ENCODE measurements around the gene ZNF789.
"Not testable (repeated sequence)": the region's sequence is repeated elsewhere in the genome, so short reads cannot be mapped to it uniquely, and the experiment has no call there.

ZNF789 gene

DNA sequence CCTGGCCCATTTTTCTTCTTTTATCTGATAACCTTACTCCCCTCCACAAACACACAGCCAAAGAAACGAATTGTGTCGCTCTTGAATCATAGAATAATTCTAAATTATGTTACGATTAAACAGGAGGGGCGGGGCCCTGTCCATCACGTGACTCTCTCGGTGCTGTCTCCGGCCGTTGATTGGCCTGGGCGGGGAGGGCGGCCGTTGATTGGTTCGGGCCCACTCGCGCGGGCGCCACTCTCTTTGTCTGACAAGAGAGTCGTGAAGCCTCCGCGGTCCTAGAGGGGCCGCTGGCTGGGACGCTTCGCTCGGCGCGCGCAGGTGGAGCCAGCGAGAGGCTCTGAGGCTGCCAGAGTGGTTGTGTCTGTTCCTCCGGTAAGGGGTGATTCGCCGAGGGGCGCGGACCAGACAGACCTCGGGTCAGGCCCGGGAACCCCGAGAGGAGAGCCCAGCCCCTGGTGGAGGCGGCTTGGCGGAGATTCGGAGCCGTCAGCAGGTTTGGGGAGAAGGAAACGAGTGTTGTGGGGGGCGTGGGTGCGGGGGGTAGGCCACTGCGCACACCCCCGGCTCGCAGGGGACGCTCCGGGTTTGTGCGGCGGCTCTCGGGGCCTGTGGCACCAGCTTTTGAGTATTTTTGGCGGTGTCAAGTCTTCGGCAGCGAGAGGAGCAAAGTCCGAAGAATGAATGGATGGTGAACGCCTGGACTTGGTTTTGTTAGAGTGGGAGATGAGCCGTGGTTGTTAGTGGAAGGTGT is at the start of gene ZNF789:
Gene ZNF789 (plus strand): TSS at position 330 of the 754 bp plus-strand sequence. CDS start 3,567 bp downstream, outside the sequence.
- Histone ChIP-seq H3K27me3 (ENCODE audit: insufficient read depth, low read length) (no peaks in the 10 kb centered on the region), H3K4me3 (ENCODE audit: low read length) (peak within 1 kb of the TSS; percentile 86), H3K9me3 (ENCODE audit: low read length) (no peaks in the 10 kb centered on the region), H3K4me1 (ENCODE audit: insufficient read depth, low read length) (peaks cover 3% of the 10 kb centered on the region), H3K36me3 (ENCODE audit: insufficient read depth, low read length) (peaks cover 11% of the 10 kb centered on the region), H2AFZ (ENCODE audit: low read depth, low read length) (peak within 1 kb of the TSS; percentile 93)

DNA sequence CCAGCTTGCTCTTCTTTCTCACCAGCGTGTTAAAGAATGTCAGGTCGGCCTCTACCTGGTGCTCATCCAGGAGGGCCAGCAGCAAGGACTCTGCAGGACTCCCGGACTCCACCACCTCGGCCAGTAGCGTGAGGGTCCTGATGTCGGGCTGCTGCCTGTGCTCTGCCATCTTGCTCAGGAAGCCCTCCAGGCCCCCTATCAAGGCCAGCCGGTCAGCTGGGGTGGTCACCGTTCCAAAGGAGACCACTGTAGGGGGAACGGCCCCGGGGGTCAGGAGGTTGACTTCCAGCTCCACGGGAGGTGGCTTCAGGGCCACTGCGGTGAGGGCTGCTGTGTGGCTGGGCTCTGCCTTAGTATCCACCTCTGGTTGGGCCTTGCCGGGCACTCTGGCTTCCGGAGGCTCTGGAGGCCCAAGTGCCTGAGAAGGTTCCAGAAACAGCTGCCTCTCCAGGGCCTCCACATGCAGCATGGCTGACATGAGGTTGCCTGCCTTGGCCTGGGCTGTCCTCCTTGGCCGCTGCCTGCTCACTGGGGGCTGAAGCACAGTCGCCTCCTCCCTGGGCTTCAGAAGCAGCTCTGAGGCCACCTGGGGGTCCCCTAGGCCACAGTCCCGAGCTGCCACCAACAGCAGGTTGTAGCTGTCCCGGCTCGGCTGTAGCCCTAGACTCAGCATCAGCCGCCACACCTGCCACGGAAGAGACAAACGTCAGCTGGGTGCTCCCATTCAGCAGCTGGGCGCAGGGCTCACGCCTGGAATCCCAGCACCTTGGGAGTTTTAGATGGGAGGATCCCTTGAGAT is 47.6 kb upstream of the ZNF789 start:
- Histone ChIP-seq H3K36me3 (ENCODE audit: insufficient read depth, low read length) (peaks cover 68% of the 10 kb centered on the region), H3K9me3 (ENCODE audit: low read length) (no peaks in the 10 kb centered on the region)

DNA sequence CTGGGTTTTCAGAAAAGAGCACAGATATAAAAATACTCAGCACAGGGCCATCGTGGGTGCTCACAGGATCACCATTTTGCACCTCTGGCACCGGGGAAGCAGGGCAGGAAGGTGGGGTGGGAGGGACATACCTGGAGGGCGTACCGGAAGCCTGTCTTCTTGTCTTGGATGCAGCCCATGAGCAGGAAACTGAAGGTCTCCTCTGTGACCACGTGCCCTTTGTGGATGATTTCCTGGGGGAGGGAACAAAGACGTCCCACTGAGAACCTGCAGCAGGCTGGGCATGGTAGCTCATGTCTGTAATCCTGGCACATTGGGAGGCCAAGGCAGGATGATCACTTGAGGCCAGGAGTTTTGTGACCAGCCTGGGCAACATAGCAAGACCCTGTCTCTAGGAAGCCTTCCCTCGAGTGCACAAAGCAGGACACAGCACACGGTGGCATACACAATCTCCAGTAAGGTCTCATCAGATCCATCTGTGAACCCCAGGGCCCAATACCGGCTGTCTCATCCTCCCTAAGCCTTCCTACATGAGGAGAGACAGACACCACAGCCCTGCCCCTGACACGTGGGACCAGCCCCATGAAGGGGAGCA is 43.6 kb upstream of the ZNF789 start:
- Histone ChIP-seq H3K27me3 (ENCODE audit: insufficient read depth, low read length) (no peaks in the 10 kb centered on the region), H3K9me3 (ENCODE audit: low read length) (no peaks in the 10 kb centered on the region), H3K4me3 (ENCODE audit: low read length) (no peak overlapping the region), H2AFZ (ENCODE audit: low read depth, low read length) (no peak overlapping the region), H3K36me3 (ENCODE audit: insufficient read depth, low read length) (peaks cover 67% of the 10 kb centered on the region), H3K4me1 (ENCODE audit: insufficient read depth, low read length) (no peaks in the 10 kb centered on the region)

More for the DNA sequence above, 47.6 kb upstream of the ZNF789 start:
- H2AFZ ChIP-seq (ENCODE audit: low read depth, low read length), result no peak overlapping the region
- H3K27me3 ChIP-seq (ENCODE audit: insufficient read depth, low read length), result no peaks in the 10 kb centered on the region
- H3K4me1 ChIP-seq (ENCODE audit: insufficient read depth, low read length), result no peaks in the 10 kb centered on the region
- no peak overlapping the region for H3K4me3 ChIP-seq (ENCODE audit: low read length)

DNA sequence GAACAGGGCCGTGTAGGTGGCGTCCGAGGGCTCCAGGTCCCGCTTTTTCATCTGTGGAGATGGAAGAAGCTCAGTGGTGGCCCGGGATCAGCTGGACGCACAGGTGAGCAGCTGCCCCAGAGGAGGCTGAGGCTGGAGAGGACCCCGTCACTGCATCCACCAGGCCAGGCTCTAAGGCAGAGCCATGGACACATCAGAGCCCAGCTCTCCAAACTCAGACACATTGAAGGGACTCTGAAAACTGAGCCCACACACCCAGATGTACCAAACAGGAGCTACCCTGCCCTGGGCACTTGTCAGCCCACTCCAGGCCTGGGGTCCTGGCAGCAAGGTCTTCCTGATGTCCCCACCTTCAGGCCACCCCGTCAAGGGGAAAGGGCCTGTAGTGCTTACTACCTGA is 42.9 kb upstream of the ZNF789 start:
- Histone ChIP-seq H3K9me3 (ENCODE audit: low read length) (no peaks in the 10 kb centered on the region), H3K4me3 (ENCODE audit: low read length) (no peak overlapping the region), H3K4me1 (ENCODE audit: insufficient read depth, low read length) (no peaks in the 10 kb centered on the region), H2AFZ (ENCODE audit: low read depth, low read length) (no peak overlapping the region), H3K36me3 (ENCODE audit: insufficient read depth, low read length) (peaks cover 63% of the 10 kb centered on the region), H3K27me3 (ENCODE audit: insufficient read depth, low read length) (no peaks in the 10 kb centered on the region)

DNA sequence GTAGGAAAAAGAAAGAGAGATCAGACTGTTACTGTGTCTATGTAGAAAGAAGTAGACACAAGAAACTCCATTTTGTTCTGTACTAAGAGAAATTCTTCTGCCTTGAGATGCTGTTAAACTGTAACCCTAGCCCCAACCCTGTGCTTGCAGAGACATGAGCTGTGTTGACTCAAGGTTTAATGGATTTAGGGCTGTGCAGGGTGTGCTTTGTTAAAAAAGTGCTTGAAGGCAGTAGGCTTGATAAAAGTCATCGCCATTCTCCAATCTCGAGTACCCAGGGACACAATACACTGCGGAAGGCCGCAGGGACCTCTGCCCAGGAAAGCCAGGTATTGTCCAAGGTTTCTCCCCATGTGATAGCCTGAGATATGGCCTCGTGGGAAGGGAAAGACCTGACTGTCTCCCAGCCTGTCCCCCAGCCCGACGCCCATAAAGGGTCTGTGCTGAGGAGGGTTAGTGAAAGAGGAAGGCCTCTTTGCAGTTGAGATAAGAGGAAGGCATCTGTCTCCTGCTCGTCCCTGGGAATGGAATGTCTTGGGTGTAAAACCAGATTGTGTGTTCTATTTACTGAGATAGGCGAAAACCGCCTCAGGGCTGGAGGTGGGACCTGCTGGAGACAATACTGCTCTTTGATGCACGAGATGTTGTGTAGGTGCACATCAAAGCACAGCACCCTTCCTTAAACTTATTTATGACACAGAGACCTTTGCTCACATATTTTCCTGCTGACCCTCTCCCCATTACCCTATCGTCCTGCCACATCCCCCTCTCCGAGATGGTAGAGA is 40.7 kb upstream of the ZNF789 start:
- H3K36me3 ChIP-seq (ENCODE audit: insufficient read depth, low read length), result peaks cover 58% of the 10 kb centered on the region
- H3K4me1 ChIP-seq (ENCODE audit: insufficient read depth, low read length); H2AFZ ChIP-seq (ENCODE audit: low read depth, low read length); H3K27me3 ChIP-seq (ENCODE audit: insufficient read depth, low read length); H3K9me3 ChIP-seq (ENCODE audit: low read length); H3K4me3 ChIP-seq (ENCODE audit: low read length): not testable (repeated sequence)

DNA sequence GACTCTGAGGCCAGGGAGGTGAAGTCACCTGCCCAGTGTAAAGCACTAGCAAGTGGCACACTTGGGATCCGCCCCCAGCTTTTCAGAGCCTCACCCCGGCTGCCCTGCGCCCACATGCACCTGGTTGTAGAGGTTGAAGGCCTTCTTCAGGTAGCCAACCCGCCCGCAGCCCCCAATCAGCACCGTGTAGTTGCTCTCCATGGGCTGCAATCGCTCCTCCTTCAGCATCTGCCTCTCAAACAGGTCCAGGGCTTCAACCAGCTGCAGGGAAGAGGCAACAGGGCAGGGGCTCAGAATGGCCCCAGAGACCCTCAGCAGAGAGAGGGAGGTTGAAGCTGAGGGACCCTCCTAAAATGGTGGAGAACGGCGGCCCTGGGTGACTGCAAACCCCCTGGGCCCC is 39.5 kb upstream of the ZNF789 start:
- H3K4me3 ChIP-seq (ENCODE audit: low read length), result no peak overlapping the region
- no peak overlapping the region for H2AFZ ChIP-seq (ENCODE audit: low read depth, low read length)
- no peaks in the 10 kb centered on the region for H3K27me3 ChIP-seq (ENCODE audit: insufficient read depth, low read length)
- peaks cover 6% of the 10 kb centered on the region for H3K4me1 ChIP-seq (ENCODE audit: insufficient read depth, low read length)
- no peaks in the 10 kb centered on the region for H3K9me3 ChIP-seq (ENCODE audit: low read length)
- H3K36me3 ChIP-seq (ENCODE audit: insufficient read depth, low read length), result peaks cover 58% of the 10 kb centered on the region

DNA sequence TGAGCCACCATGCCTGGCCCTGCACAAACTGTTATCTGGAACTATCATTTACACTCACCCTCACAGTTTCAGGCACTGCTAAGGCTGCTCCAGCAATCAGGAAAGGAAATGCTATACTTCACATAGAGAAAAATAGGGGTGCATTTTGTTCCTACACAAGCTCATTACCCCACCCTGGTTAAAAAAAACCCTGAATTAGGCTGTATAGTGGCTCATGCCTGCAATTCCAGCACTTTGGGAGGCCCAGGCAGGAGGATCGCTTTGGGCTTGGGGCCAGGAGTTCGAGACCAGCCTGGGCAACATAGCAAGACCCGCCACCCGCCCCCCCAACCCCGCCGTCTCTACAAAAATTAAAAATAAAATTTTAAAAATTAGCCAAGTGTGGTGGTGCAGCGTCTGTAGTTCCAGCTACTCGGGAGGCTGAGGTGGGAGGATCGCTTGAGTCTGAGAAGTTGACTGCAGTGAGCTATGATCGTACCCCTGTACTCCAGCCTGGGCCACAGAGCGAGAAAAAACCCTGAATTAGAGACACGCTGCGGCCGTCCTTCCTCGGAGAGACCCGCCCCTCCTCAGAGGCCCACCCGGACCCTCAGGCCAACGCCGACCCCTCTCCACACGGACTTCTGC is 34.6 kb upstream of the ZNF789 start:
- peak overlapping the region; percentile 99 for H3K4me3 ChIP-seq (ENCODE audit: low read length)
- peaks cover 33% of the 10 kb centered on the region for H3K36me3 ChIP-seq (ENCODE audit: insufficient read depth, low read length)
- peak overlapping the region; percentile 100 for H2AFZ ChIP-seq (ENCODE audit: low read depth, low read length)
- no peaks in the 10 kb centered on the region for H3K27me3 ChIP-seq (ENCODE audit: insufficient read depth, low read length)
- peaks cover 16% of the 10 kb centered on the region for H3K4me1 ChIP-seq (ENCODE audit: insufficient read depth, low read length)
- H3K9me3 ChIP-seq (ENCODE audit: low read length), result no peaks in the 10 kb centered on the region

DNA sequence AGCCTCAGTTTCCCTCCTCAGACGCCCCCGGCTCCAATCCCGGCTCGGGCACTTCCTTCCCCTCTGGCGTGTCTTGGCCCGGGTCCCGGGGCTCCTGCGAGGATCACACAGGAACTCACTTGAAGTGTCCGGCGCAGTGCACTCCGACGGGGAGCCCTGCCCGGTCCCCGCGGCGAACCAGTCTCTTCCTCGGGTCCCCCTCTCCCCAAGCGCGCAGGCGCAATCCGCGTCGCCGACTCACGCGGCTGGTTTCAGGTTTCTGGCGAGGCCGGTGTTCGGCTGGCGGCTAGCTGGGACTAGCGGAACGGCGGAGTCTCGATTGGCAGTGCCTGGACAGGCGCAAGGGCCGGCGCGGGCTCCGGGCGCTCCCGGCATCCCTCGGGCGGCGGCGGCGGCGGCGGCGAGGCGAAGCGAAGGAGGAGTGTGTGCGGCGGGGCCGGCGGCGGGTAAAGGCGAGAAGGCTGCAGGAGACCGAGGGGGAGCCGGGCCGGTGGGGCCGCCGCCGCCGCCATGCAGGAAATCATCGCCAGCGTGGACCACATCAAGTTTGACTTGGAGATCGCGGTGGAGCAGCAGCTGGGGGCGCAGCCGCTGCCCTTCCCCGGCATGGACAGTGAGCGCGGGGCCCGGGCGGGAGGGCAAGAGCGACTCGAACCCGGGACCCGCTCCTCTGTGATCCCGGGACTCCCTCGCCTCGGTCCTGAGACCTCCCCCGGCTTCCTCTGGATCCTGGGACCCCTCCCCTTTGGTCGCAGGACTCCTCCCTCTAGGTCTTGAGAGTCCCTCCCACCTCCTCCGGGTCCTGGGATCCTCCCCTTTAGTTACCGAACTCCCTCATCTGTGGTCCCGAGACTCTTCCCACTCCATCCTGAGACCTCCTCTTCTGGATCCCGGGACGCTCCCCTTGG is 33.9 kb upstream of the ZNF789 start, which contains the start of the genes CPSF4 and PTCD1:
Gene CPSF4 (plus strand): TSS at position 371 of the 908 bp plus-strand sequence. CDS start 140 bp downstream, at position 511.
Gene PTCD1 (minus strand): TSS at position 226 of the 908 bp plus-strand sequence. CDS start 3,556 bp downstream, outside the sequence.
- H3K27me3 ChIP-seq (ENCODE audit: insufficient read depth, low read length), result no peaks in the 10 kb centered on the region
- peak within 1 kb of the TSS; percentile 99 for H3K4me3 ChIP-seq (ENCODE audit: low read length)
- peaks cover 16% of the 10 kb centered on the region for H3K4me1 ChIP-seq (ENCODE audit: insufficient read depth, low read length)
- peak within 1 kb of the TSS; percentile 100 for H2AFZ ChIP-seq (ENCODE audit: low read depth, low read length)
- H3K9me3 ChIP-seq (ENCODE audit: low read length), result no peaks in the 10 kb centered on the region
- peaks cover 34% of the 10 kb centered on the region for H3K36me3 ChIP-seq (ENCODE audit: insufficient read depth, low read length)

DNA sequence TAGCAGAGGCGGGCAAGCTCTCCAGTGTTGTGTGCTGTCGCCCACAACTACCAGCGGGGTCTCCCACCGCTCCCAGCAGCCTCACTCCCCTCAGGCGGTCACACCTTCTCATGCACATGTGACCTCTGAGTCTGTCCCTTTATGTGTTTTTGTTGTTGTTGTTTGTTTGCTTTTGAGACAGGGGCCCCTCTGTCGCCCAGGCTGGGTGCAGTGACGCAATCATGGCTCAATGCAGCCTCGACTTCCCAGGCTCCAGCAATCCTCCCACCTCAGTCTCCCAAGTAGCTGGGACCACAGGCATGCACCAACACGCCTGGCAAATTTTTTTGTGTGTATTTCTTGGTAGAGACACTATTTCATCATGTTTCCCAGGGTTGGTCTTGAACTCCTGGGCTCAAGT is 32.5 kb upstream of the ZNF789 start:
- peak overlapping the region; percentile 99 for H3K4me3 ChIP-seq (ENCODE audit: low read length)
- H3K4me1 ChIP-seq (ENCODE audit: insufficient read depth, low read length), result peaks cover 16% of the 10 kb centered on the region
- H2AFZ ChIP-seq (ENCODE audit: low read depth, low read length), result no peak overlapping the region
- no peaks in the 10 kb centered on the region for H3K9me3 ChIP-seq (ENCODE audit: low read length)
- peaks cover 36% of the 10 kb centered on the region for H3K36me3 ChIP-seq (ENCODE audit: insufficient read depth, low read length)
- no peaks in the 10 kb centered on the region for H3K27me3 ChIP-seq (ENCODE audit: insufficient read depth, low read length)

DNA sequence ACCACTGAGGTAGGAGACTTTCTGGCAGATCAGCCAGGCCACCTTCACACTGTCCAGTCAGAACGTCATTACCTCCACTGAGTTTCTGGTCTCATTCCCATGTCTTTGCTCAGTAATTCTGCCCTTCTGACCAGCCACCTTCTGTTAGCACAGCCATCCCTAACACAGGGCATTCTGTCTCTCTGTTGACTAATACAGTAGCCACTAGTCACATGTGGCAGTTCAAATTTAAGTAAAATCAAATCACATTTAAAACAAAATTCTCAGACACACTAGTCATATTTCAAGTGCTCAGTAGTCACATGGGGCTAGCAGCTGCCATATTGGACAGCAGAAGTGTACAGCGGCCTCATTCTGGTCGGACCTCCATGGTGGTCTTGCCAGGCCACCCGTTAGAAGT is 26.6 kb upstream of the ZNF789 start:
- H3K9me3 ChIP-seq (ENCODE audit: low read length), result no peaks in the 10 kb centered on the region
- no peaks in the 10 kb centered on the region for H3K4me1 ChIP-seq (ENCODE audit: insufficient read depth, low read length)
- no peak overlapping the region for H2AFZ ChIP-seq (ENCODE audit: low read depth, low read length)
- H3K36me3 ChIP-seq (ENCODE audit: insufficient read depth, low read length), result peaks cover 86% of the 10 kb centered on the region
- no peaks in the 10 kb centered on the region for H3K27me3 ChIP-seq (ENCODE audit: insufficient read depth, low read length)
- H3K4me3 ChIP-seq (ENCODE audit: low read length), result no peak overlapping the region

DNA sequence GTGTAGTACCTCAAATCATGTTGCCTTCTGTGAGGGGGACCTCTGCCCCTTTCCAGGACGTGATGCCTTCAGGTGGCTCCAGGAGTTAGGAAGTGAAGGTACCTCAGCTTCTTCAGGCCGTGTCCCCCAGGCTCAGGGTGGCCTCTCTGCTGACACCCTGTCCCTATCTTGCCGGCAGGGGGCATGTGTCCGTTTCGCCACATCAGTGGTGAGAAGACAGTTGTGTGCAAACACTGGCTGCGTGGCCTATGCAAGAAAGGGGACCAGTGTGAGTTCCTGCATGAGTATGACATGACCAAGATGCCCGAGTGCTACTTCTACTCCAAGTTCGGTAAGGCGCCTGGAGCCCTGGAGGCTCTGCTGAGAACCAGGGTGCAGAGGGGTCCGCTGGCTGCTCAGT is 24.7 kb upstream of the ZNF789 start:
- H2AFZ ChIP-seq (ENCODE audit: low read depth, low read length), result no peak overlapping the region
- no peaks in the 10 kb centered on the region for H3K9me3 ChIP-seq (ENCODE audit: low read length)
- no peaks in the 10 kb centered on the region for H3K27me3 ChIP-seq (ENCODE audit: insufficient read depth, low read length)
- peaks cover 87% of the 10 kb centered on the region for H3K36me3 ChIP-seq (ENCODE audit: insufficient read depth, low read length)
- no peak overlapping the region for H3K4me3 ChIP-seq (ENCODE audit: low read length)
- H3K4me1 ChIP-seq (ENCODE audit: insufficient read depth, low read length), result no peaks in the 10 kb centered on the region
